Measurements from ENCODE around the gene S100A14.

The S100A14 gene

GRCh38 chr1:153612111-153612754, 3.9 kb downstream of the S100A14 start:
- H3K4me3 ChIP-seq (ENCODE audit: low read depth, low read length) = no peak overlapping the region
- TF ChIP-seq, protein P1, sequence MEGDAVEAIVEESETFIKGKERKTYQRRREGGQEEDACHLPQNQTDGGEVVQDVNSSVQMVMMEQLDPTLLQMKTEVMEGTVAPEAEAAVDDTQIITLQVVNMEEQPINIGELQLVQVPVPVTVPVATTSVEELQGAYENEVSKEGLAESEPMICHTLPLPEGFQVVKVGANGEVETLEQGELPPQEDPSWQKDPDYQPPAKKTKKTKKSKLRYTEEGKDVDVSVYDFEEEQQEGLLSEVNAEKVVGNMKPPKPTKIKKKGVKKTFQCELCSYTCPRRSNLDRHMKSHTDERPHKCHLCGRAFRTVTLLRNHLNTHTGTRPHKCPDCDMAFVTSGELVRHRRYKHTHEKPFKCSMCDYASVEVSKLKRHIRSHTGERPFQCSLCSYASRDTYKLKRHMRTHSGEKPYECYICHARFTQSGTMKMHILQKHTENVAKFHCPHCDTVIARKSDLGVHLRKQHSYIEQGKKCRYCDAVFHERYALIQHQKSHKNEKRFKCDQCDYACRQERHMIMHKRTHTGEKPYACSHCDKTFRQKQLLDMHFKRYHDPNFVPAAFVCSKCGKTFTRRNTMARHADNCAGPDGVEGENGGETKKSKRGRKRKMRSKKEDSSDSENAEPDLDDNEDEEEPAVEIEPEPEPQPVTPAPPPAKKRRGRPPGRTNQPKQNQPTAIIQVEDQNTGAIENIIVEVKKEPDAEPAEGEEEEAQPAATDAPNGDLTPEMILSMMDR (IDR thresholded peaks at IDR 0.05; ENCODE audit: low read depth, low read length, missing control alignments) = no peak
- DNase-seq (ENCODE audit: low read depth) = no peak

- TF ChIP-seq, protein P1 (IDR thresholded peaks at IDR 0.05; ENCODE audit: low read depth, low read length, missing control alignments) = no peak
- DNase-seq (ENCODE audit: low read depth) = no peak
- H3K4me3 ChIP-seq (ENCODE audit: low read depth, low read length) = no peak overlapping the region
Observed at GRCh38 chr1:153611356-153611755, 4.8 kb downstream of the S100A14 start.

- DNase-seq (ENCODE audit: low read depth) = no peak
- no peak overlapping the region for H3K4me3 ChIP-seq (ENCODE audit: low read depth, low read length)
- TF ChIP-seq, protein P1 (IDR thresholded peaks at IDR 0.05; ENCODE audit: low read depth, low read length, missing control alignments) = no peak
Observed at GRCh38 chr1:153610811-153611301, 5.3 kb downstream of the S100A14 start.

DNA sequence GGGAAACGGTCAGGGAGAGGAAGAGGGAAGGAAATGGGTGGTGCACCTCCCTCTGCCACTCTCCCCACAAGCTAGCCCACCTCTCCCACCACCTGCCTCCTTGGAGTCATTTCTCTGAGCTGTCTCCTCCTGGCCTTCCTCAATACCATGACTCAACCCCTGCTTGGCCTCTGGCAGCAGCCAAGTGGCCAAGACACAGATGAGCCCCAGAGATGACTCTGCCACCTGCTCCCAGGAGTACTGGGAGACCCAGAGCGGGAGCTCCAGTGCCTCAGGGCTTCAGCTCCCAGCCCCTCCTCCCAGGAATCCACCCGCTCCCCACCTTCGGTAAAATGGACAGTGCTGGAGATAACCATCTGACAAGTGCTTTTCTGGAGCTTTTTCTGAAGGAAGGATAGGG, 5.8 kb downstream of the S100A14 start:
- TF ChIP-seq, protein P1 (IDR thresholded peaks at IDR 0.05; ENCODE audit: low read depth, low read length, missing control alignments) = no peak
- DNase-seq (ENCODE audit: low read depth) = no peak
- no peak overlapping the region for H3K4me3 ChIP-seq (ENCODE audit: low read depth, low read length)

GRCh38 chr1:153609585-153609907, 6.6 kb downstream of the S100A14 start:
- TF ChIP-seq, protein P1 (IDR thresholded peaks at IDR 0.05; ENCODE audit: low read depth, low read length, missing control alignments) = no peak
- H3K4me3 ChIP-seq (ENCODE audit: low read depth, low read length) = no peak overlapping the region
- DNase-seq (ENCODE audit: low read depth) = no peak

GRCh38 chr1:153608742-153609584, 7.2 kb downstream of the S100A14 start:
- TF ChIP-seq, protein P1 (IDR thresholded peaks at IDR 0.05; ENCODE audit: low read depth, low read length, missing control alignments) = no peak
- no peak for DNase-seq (ENCODE audit: low read depth)
- H3K4me3 ChIP-seq (ENCODE audit: low read depth, low read length) = no peak overlapping the region

All from GM12864 (cell line).